GM12891 (cell line): ENCODE data around the gene PTPN6.

ENCODE experiments used
- PAX5 ChIP-seq: IDR thresholded peaks from 2 replicates; pipeline ENCODE4 v1.6.1; 2011; ENCODE audit warnings: low read length, moderate library complexity, mild to moderate bottlenecking; ENCODE audit not compliant: insufficient read depth, severe bottlenecking
- POLR2A ChIP-seq: IDR thresholded peaks from 2 replicates; pipeline ENCODE4 v1.6.1; 2011; ENCODE audit warnings: low read depth, low read length, control low read depth
- POLR2AphosphoS5 ChIP-seq: IDR thresholded peaks from 2 replicates; pipeline ENCODE4 v1.6.1; 2011; ENCODE audit warnings: low read depth, low read length, control low read depth
- POU2F2 ChIP-seq: IDR thresholded peaks from 2 replicates; pipeline ENCODE4 v1.6.1; 2011; ENCODE audit warnings: low read depth, mild to moderate bottlenecking, control low read depth, low read length, moderate library complexity
- SPI1 ChIP-seq: IDR thresholded peaks from 2 replicates; pipeline ENCODE4 v1.6.1; 2011; ENCODE audit warnings: low read depth, low read length, control low read depth
- TAF1 ChIP-seq: IDR thresholded peaks from 2 replicates; pipeline ENCODE4 v1.6.1; 2011; ENCODE audit warnings: low read depth, low read length, control low read depth

DNA sequence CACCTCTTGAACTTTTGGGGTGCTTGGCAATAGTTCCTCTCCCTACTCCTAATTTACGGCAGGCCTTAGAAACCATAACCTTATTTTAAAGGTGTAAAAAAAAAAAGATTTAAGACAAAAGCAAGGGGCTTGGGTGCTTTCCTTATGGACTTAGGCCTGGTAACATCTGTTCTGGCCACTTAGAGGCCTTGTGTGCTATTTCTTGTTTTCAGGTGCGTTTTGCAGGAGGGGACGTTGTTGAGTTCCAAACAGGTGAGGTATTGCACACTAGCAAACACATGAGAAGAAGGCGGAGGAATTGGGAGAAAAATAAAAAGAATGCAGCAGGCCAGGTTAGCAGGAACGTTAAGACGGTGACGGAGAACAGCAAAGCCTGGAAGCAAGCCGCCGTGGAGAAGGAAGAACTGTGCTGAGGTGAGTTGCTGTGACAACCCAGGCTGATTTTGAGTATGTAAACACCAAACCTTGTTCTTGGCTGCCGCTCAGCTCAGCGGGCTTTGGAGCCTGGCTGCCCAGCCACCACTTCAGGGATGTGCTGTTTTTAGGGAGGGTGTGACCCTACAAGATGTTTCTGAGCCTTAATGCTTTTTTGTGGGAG is 36.9 kb downstream of the PTPN6 start:
- TF ChIP-seq POLR2A = no peak
- no peak for TF ChIP-seq POLR2AphosphoS5
- no peak for TF ChIP-seq TAF1
- no peak for TF ChIP-seq POU2F2
- no peak for TF ChIP-seq PAX5
- no peak for TF ChIP-seq SPI1
